HFF-Myc (cell line): Measurements from ENCODE around the gene AKR1C8.
"Not testable (repeated sequence)": the region's sequence is repeated elsewhere in the genome, so short reads cannot be mapped to it uniquely, and the experiment has no call there.

ENCODE experiments used
- DNase-seq: peaks from one replicate; pipeline ENCODE4 v3.0.0-alpha.2; 2011; ENCODE audit warnings: low read depth; ENCODE audit errors: extremely low read depth
- H3K4me3 ChIP-seq: replicated peaks from 2 replicates; pipeline ENCODE4 v1.5.1; 2011; ENCODE audit warnings: low read depth, mild to moderate bottlenecking, control low read depth, low read length
- TF ChIP-seq, protein P1 (sequence below): IDR thresholded peaks from 2 replicates; pipeline ENCODE4 v1.5.1; 2012; ENCODE audit warnings: mild to moderate bottlenecking, low read depth, low read length, control low read depth; ENCODE audit errors: missing control alignments

AKR1C8 gene

GRCh38 chr10:5211696-5212536, 27.0 kb upstream of the AKR1C8 start:
- no peak for DNase-seq
- TF ChIP-seq, protein P1, sequence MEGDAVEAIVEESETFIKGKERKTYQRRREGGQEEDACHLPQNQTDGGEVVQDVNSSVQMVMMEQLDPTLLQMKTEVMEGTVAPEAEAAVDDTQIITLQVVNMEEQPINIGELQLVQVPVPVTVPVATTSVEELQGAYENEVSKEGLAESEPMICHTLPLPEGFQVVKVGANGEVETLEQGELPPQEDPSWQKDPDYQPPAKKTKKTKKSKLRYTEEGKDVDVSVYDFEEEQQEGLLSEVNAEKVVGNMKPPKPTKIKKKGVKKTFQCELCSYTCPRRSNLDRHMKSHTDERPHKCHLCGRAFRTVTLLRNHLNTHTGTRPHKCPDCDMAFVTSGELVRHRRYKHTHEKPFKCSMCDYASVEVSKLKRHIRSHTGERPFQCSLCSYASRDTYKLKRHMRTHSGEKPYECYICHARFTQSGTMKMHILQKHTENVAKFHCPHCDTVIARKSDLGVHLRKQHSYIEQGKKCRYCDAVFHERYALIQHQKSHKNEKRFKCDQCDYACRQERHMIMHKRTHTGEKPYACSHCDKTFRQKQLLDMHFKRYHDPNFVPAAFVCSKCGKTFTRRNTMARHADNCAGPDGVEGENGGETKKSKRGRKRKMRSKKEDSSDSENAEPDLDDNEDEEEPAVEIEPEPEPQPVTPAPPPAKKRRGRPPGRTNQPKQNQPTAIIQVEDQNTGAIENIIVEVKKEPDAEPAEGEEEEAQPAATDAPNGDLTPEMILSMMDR, result no peak
- H3K4me3 ChIP-seq, result no peak overlapping the region

DNA sequence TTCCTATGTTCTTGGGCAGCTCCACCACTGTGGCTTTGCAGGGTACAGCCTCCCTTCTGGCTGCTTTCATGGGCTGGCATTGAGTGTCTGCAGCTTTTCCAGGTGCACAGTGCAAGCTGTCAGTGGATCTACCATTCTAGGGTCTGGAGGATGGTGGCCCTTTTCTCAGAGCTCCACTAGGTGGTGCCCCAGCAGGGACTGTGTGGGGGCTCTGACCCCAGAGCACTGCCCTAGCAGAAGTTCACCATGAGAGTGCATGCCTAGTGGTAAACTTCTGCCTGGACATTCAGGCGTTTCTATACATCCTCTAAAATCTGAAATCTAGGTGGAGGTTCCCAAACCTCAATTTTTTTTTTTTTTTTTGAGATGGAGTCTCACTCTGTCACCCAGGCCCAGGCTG, 25.3 kb upstream of the AKR1C8 start:
- not testable (repeated sequence) for H3K4me3 ChIP-seq, DNase-seq

DNA sequence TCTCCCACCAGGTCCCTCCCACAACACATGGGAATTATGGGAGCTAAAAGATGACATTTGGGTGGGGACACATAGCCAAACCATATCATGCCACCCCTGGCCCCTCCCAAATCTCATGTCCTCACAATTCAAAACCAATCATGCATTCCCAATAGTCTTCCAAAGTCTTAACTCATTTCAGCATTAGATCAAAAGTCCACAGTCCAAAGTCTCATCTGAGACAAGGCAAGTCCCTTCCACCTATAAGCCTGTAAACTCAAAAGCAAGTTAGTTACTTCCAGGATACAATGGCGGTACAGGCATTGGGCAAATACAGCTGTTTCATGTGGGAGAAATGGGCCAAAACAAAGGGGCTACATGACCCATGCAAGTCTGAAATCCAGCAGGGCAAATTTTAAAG, 24.8 kb upstream of the AKR1C8 start:
- not testable (repeated sequence) for DNase-seq, H3K4me3 ChIP-seq

GRCh38 chr10:5206799-5207198, 21.8 kb upstream of the AKR1C8 start:
- TF ChIP-seq, protein P1, result no peak
- no peak for DNase-seq
- no peak overlapping the region for H3K4me3 ChIP-seq

GRCh38 chr10:5199398-5199797, 14.4 kb upstream of the AKR1C8 start:
- TF ChIP-seq, protein P1, result no peak
- no peak overlapping the region for H3K4me3 ChIP-seq
- no peak for DNase-seq

DNA sequence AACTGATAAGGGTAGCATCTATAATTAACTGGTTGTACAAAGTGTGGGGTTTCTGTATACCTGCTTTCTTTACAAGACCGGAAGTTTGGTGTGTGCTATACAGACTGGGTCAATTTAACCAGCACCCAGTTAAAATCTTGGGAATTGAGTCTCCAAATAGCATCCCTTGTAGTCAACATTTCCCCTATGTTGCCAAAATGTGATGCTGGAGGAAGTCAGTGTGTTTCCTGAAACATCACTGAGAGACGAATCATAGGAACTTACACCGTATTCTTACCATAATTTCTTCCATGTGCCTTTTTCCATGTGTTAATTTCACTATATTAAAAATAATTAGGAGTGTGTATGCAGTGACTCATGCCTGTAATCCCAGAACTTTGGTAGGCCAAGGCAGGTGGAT, 13.4 kb upstream of the AKR1C8 start:
- TF ChIP-seq, protein P1, result no peak
- H3K4me3 ChIP-seq, result no peak overlapping the region
- no peak for DNase-seq

- H3K4me3 ChIP-seq, result no peak within 1 kb of the TSS
- no peak for DNase-seq
- TF ChIP-seq, protein P1, result no peak
Measured at GRCh38 chr10:5196702-5197113, 11.8 kb upstream of the AKR1C8 start, which contains the start of gene AKR1C4. AKR1C4 (plus strand) TSS chr10:5196837; CDS start chr10:5196868, 31 bp downstream.

- TF ChIP-seq, protein P1, result no peak
- DNase-seq, result no peak
- no peak overlapping the region for H3K4me3 ChIP-seq
Measured at GRCh38 chr10:5195727-5196374, 10.9 kb upstream of the AKR1C8 start.
